ENCODE measurements around the gene PRTN3.

The PRTN3 gene

DNA sequence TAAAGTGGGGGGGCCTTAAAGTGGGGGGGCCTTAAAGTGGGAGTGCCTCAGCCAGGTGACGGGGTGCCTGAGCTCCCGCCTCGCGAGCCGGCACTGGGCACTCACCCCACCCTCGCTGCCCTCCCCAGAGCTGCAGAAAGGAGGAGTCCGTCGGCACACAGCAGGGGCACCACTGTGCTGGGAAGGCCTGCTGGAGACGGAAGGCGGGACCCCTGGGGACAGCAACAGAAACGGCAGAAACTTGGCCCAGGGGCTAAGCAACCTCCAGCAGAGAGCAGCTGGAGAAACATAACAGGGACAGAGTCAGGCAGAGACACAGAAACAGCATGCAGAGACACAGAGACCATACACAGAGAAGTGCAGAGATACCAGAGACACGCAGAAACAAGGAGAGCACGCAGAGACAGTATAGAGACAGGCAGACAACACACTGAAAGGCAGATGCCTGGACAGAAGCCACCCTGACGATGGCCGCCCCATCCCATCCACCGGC is 26.5 kb downstream of the PRTN3 start:
- no peak for TF ChIP-seq POLR2A (IDR thresholded peaks at IDR 0.05; ENCODE audit: low read depth, low read length)
- FAIRE-seq (no peak), DNase-seq (ENCODE audit: insufficient read length, low spot score) (no peak)

DNA sequence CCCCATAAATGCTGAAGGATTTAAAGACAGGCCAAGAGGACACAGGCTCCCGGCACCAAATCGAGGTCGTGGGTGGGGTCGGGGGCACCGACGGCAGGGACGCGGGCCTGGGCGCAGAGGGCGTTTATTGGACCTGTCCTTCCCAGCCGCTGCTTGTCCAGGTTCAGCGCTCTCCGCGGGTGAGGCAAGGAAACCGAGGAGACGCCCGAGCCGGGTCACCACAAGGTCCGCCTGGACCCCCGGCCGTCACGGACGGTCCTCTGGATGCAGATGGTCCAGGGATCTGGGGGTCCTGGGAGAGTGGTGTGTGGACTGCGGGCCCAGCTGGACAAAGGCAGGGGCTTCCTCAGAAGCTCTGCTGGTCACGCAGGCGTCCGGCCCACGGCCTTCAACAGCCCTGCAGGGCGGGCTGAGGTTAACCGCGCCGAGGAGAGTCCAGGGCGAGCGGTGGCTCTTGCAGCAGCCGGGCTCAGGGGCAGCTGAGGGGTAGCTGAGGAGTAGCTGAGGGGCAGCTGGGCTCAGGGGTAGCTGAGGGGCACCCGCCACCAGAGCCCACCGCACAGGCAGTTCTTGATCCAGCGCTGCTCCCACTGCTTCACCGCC is 27.2 kb downstream of the PRTN3 start:
- no peak for TF ChIP-seq POLR2A (IDR thresholded peaks at IDR 0.05; ENCODE audit: low read depth, low read length)
- FAIRE-seq (no peak), DNase-seq (ENCODE audit: insufficient read length, low spot score) (no peak)

DNA sequence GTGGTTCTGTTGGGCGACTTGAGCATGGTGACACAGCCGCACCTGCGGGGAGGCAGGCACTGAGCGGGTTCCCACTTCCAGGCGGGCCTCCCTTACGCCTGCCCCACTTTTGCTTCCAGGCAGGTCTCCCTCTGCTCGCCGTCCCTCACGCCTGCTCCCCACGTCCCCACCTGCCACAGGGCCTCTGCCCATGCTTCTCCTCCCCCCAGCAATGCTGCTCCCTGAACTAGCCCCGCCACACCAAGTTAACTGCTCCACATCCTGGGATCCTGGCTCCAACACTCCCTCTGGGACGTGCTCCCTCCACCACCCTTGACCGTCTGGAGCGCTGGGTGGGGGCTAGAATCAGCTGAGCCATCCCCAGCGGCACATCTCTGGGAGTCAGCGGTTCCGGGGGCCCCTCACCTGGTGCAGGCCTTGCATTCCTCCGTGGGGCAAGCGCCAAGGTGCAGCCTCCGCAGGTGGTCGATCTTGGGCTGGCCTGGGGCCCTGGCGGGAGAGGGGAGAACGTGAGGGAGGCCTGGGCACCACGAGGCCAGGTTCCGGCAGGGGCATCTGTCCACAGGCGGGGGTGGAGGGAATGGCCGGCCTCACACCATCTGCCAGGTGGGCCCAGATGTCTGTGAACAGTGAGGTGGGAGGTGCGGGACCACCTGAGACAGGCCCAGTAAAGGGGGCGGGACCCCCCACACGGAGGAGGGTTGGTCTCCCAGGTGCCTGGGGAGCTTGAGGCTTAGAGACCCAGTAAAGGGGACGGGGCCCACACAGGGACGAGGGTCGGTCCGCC is 27.9 kb downstream of the PRTN3 start:
- FAIRE-seq = no peak
- TF ChIP-seq POLR2A (IDR thresholded peaks at IDR 0.05; ENCODE audit: low read depth, low read length) = no peak

DNA sequence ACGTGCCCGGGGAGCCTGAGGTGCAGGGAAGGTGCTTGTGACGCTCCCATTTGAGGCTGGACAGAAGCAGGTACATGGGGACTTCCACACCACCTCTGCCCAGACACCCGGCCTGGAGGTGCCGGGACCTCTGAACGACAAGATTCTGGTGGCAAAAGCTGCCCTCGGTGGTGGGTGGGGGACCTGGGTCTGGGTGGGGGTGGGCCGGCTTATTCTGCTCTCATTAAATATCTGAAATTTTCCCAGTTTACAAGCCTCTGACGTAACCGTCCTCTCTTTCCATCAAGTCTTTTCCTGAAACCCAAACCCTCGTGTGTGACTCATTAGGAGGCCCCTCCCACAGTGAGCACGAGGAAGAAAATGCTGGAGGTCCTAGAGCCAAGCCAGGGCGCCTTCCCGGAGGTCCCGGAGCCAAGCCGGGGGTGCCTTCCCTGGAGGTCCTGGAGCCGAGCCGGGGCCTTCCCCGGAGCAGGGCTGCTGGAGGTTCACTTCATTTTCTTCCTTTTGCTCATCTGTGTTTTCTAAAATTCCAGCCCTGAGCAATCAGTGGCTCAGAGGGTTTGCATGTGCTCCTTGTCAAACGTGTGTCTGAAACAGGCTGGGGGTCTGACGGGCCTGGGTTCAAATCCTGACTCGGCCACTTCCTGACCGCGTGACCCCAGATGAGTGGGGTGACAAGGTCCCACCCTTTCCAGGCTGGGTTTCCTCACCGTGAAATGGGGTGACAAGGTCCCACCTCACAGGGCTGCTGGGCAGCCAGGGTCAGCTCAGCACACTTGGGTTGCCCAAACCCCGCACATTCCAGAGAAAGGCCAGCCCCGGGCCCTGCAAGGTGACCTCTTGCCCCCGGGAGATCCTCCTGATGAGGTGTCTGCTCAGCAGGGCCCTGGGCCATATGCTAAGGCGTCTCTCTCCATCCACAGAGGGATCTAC is 28.7 kb downstream of the PRTN3 start:
- TF ChIP-seq POLR2A (IDR thresholded peaks at IDR 0.05; ENCODE audit: low read depth, low read length) = no peak
- FAIRE-seq (peak; percentile 23), DNase-seq (ENCODE audit: insufficient read length, low spot score) (peak; percentile 89)

More for the DNA sequence above, 27.9 kb downstream of the PRTN3 start:
- DNase-seq (ENCODE audit: insufficient read length, low spot score) = no peak

DNA sequence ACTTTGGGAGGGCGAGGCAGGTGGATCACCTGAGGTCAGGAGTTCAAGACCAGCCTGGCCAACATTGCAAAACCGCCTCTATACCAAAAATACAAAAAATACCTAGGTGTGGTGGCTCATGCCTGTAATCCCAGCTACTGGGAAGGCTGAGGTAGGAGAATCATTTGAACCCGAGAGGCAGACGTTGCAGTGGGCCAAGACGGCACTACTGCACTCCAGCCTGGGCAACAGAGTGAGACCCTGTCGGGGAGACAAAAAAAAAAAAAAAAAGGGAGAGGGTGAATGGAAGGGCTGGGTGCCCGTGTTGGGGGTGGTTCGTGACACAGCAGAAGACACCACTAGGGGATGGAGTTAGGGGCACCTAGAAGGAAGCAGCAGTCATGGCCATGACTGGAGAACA is 29.5 kb downstream of the PRTN3 start:
- FAIRE-seq = no peak
- DNase-seq (ENCODE audit: insufficient read length, low spot score) = no peak
- no peak for TF ChIP-seq POLR2A (IDR thresholded peaks at IDR 0.05; ENCODE audit: low read depth, low read length)

DNA sequence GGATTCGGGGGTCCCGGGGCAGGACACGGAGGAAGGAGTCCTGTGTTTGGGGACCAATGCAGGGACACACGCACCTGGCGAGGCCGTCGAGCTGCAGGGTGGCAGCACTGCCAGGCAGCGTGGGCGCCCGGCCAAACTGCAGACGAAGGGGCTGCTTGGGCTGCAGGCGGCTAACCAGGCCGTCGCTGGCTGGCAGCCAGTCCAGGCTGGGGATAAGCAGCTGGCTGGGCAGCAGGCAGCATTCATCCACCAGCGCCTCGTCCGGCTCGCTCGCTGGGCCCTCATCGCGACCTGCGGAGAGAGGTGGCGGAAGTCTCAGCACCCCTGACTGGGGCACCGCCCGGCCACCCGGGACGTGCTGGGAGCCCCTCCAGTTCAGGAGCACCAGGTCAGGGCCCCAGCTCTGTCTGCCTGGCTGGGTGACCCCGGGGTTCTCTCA is 30.2 kb downstream of the PRTN3 start:
- TF ChIP-seq POLR2A (IDR thresholded peaks at IDR 0.05; ENCODE audit: low read depth, low read length) = no peak
- FAIRE-seq (no peak), DNase-seq (ENCODE audit: insufficient read length, low spot score) (no peak)

DNA sequence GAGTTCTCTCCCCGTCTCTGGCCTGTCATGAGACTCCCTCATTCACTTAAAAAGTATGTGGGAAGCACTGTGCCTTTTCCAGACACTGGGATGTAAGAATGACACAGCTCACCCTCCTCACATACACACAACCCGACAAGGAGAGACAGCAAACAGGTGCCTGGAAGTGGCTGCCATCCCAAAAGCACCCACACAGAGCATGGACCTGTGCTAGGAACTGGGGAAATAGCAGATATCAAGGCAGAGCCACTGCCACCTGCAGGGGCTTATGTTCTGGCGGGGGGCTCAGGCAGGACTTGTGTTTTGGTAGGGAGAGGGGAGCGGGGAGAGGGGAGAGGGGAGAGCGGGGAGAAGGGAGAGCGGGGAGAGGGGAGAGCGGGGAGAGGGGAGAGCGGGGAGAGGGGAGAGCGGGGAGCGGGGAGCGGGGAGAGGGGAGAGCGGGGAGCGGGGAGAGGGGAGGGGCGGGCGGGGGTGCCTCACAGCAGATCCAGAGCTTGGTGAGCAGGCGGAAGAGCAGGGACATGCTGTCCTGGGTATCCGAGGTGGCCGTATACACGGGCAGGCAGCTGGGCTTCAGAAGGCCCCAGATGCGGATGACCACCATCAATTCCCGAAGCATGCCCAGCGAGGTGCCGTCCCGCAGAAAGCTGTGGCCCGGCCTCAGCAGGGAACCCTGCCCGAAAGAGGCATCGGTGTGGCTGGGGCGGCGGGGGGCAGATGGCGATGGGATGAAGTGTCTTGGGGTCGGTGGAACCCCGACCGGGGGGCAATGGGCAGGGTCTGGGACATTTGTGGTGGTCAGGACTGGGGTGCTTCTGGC is 30.9 kb downstream of the PRTN3 start:
- DNase-seq (ENCODE audit: insufficient read length, low spot score) (no peak), FAIRE-seq (no peak)
- TF ChIP-seq POLR2A (IDR thresholded peaks at IDR 0.05; ENCODE audit: low read depth, low read length) = no peak

DNA sequence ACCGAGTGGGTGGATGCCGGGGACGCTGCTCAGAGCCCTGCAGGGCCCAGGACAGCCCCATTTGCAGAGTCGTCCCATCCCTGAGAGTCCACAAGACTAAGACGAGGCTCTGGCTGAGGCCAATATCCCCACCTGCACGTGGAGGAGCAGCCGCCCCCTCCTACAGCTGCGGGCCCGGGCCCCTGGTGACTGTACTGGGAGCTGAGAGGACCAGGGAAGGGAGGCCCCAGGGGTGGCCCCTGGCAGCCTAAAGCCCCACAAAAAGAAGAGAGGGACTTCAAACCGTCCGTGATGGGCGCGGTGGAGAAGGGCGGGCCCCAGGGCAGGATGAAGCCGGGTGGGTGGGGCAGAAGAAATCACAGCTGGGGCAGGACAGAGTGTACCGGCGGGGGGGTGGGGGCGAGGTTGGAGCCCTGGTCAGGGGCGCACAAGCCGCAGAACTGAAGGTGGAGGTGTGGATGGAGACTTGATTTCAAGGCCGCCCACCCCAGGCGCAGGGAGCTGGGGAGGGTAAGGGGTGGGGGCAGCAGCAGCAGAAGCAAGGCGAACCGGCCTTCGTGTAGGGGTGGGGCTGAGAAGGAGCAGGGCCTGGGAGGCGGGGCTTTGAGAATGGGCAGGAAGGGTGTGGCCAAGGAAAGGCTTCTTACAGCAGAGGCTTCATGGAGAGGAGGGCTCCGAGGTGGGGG is 31.6 kb downstream of the PRTN3 start:
- FAIRE-seq (no peak), DNase-seq (ENCODE audit: insufficient read length, low spot score) (peak; percentile 92)
- no peak for TF ChIP-seq POLR2A (IDR thresholded peaks at IDR 0.05; ENCODE audit: low read depth, low read length)

DNA sequence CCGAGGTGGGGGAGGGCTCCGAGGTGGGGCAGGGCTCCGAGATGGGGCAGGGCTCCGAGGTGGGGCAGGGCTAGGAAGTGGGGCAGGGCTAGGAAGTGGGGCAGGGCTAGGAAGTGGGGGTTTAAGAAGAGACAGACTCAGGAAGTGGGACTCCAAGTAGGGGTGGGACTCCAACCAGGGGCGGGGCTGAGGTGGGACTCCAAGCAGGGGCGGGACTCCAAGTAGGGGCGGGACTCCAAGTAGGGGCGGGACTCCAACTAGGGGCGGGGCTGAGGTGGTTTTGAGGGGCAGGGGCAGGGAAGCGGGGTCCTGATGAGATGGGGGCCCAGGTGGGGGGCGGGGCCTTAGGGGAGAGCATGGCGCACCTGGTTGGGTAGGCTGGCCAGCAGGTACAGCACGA is 32.3 kb downstream of the PRTN3 start:
- FAIRE-seq (no peak), DNase-seq (ENCODE audit: insufficient read length, low spot score) (peak; percentile 82)
- TF ChIP-seq POLR2A (IDR thresholded peaks at IDR 0.05; ENCODE audit: low read depth, low read length) = no peak

DNA sequence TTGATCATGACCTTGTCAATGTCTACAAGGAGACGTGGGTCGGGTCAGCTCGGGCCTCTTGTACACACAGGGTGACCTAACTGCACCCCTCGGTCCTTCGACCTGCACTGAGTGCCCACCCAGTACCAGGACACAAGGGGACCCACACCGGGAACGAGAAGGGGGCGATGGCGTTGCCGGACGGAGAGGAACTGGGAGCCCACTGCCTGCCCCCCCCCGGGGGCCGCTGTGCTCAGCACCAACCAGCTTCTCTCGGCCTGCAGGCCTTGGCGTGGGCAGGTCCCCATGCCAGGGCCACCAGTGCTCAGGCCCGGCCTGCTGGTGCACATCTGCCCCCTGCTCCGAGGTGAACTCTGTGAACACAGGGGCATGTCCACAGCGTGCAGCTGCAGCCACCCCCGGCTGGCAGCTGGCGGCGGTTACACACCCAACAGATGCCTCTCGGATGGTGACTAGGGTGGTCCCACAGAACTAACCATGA is 32.8 kb downstream of the PRTN3 start:
- FAIRE-seq (no peak), DNase-seq (ENCODE audit: insufficient read length, low spot score) (no peak)
- no peak for TF ChIP-seq POLR2A (IDR thresholded peaks at IDR 0.05; ENCODE audit: low read depth, low read length)

DNA sequence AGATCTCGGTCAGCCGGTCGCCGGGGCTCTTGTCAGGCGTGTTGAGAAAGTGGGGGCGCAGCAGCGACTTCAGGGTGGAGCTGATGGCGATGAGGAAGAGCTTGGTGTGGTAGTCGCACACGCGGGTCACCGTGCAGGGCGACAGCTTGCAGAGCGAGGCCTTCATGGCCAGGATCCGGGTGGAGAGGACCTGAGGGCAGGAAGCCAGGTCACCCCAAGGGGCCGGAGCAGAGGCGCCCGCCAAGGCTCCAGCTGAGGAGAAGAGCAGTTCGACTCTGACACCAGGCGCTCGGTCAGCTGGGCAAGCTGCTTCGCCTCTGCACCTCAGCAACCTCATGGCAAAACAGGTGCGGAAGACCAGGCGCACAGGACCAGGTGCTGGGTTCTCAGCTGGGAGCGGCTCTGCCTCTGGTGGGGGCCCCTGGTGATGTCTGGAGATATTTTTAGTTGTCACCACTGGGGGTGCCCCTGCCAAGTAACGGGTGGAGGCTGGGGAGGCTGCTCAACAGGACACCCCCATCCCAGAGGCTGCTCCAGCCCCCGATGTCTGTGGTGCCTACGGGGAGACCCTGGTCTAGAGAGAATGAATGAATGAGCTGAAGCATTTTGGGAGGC is 34.6 kb downstream of the PRTN3 start:
- TF ChIP-seq POLR2A (IDR thresholded peaks at IDR 0.05; ENCODE audit: low read depth, low read length) = no peak
- DNase-seq (ENCODE audit: insufficient read length, low spot score) (no peak), FAIRE-seq (no peak)

DNA sequence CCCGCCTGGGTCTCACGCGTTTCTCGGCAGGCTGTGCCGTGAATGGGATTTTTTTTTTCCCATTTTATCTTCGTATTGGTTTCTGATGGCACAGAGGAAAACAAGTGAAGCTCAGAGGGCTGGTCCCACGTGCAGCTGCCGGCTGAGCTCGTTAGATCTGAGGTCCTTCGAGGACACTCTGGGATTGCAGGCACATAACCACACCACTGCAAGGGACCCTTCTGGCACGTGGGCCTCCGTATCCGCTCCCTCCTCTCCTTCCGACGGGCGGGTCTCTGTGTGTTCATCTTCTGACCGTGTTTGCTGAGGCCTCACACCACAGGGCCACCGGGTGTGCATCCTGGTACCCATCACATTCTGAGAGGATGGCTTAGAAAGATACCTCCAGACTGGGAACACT is 35.3 kb downstream of the PRTN3 start:
- DNase-seq (ENCODE audit: insufficient read length, low spot score) = no peak
- no peak for TF ChIP-seq POLR2A (IDR thresholded peaks at IDR 0.05; ENCODE audit: low read depth, low read length)

More for the DNA sequence above, 35.3 kb downstream of the PRTN3 start:
- FAIRE-seq = no peak

All from H54 (cell line).